GM12878 (cell line): ENCODE results near the gene GOLGA2. TPM values are rescaled to one million over a fixed set of nuclear protein-coding genes. Genes with fewer than 3 reads are reported as not detected.

Experiments
- ATAC-seq: fragments of 200-7000 bp; cut with Tn5 transposase; 3 replicates; pipeline ENCODE4 v1.9.1; 2020; ENCODE audit warnings: mild to moderate bottlenecking, moderate library complexity
- BruUV-seq: library from RNA; stranded (reverse); fragments of 400-500 nt; replicated peaks from 2 replicates; lab custom pipeline; 2021; lab: Mats Ljungman, UMichigan
- CTCF ChIA-PET: fragments of 300-600 bp; sonication (Branson Sonifier 250); formaldehyde crosslinking; extraction: SDS; loops from one replicate; lab custom pipeline; 2021; ENCODE audit warnings: inconsistent platforms; lab: Yijun Ruan, JAX
- POLR2A ChIA-PET: fragments of 350-600 bp; formaldehyde crosslinking; extraction: SDS; loops from one replicate; lab custom pipeline; 2021; ENCODE audit warnings: inconsistent platforms; lab: Charles Lee
- RAD21 ChIA-PET: fragments of 300-600 bp; sonication (Branson Sonifier 250); formaldehyde crosslinking; loops from one replicate; lab custom pipeline; 2023; ENCODE audit warnings: antibody characterized with exemption; ENCODE audit not compliant: unreplicated experiment; lab: Charles Lee
- SMC1A ChIA-PET: fragments of 300-600 bp; sonication (Branson Sonifier 250); formaldehyde crosslinking; loops from one replicate; lab custom pipeline; 2023; ENCODE audit not compliant: unreplicated experiment, uncharacterized antibody; lab: Charles Lee
- DNase-seq: peaks from one replicate; pipeline ENCODE4 v3.0.0-alpha.2; 2011; ENCODE audit warnings: low read depth, low spot score
- FAIRE-seq: peaks from 3 replicates; lab custom pipeline; 2011; peaks lifted over from hg19 to GRCh38; lab: Jason Lieb, UNC
- H2AFZ ChIP-seq: 2 replicates; pipeline ENCODE4 v1.6.0; 2011; ENCODE audit warnings: low read depth, low read length, control low read depth; ENCODE audit not compliant: control insufficient read depth
- H3K27ac ChIP-seq: 2 replicates; pipeline ENCODE4 v1.5.1; 2011; ENCODE audit warnings: control low read depth; ENCODE audit not compliant: control insufficient read depth, insufficient read depth
- H3K27me3 ChIP-seq, 2 experiments: replicated peaks in 1 of 2; 2 replicates each; pipeline versions ENCODE4 v1.6.0 to v1.6.1; 2011; ENCODE audit warnings: low read length in 1 of 2; ENCODE audit not compliant: control insufficient read depth in 2 of 2, insufficient read depth in 2 of 2
- H3K36me3 ChIP-seq, 2 experiments: 2 replicates each; pipeline ENCODE4 v1.5.1; 2011; ENCODE audit warnings: low read length in 1 of 2; ENCODE audit not compliant: control insufficient read depth in 2 of 2, insufficient read depth in 2 of 2
- H3K4me1 ChIP-seq: 2 replicates; pipeline ENCODE4 v1.6.1; 2011; ENCODE audit warnings: mild to moderate bottlenecking, low read length, moderate library complexity, mixed read lengths; ENCODE audit not compliant: control insufficient read depth, insufficient read depth
- H3K4me2 ChIP-seq: 2 replicates; pipeline ENCODE4 v1.6.0; 2011; ENCODE audit warnings: control low read depth; ENCODE audit not compliant: control insufficient read depth, insufficient read depth
- H3K4me3 ChIP-seq: fragments of 200-600 bp; sonication (generic); 2 replicates; pipeline ENCODE4 v1.5.1; 2016
- H3K79me2 ChIP-seq: 2 replicates; pipeline ENCODE4 v1.6.0; 2011; ENCODE audit warnings: low read length; ENCODE audit not compliant: control insufficient read depth, insufficient read depth
- H3K9ac ChIP-seq: 2 replicates; pipeline ENCODE4 v1.8.0; 2011; ENCODE audit warnings: low read length, control low read depth, mixed read lengths; ENCODE audit not compliant: control insufficient read depth, insufficient read depth
- H3K9me3 ChIP-seq: replicated peaks from 3 replicates; pipeline ENCODE4 v1.5.1; 2011; ENCODE audit warnings: mild to moderate bottlenecking, low read length; ENCODE audit not compliant: control insufficient read depth, insufficient read depth
- H4K20me1 ChIP-seq: 2 replicates; pipeline ENCODE4 v1.6.0; 2011; ENCODE audit not compliant: control insufficient read depth, insufficient read depth
- BACH1 ChIP-seq: fragments of 450-650 bp; IDR thresholded peaks from 2 replicates; pipeline ENCODE4 v1.6.1; 2017; ENCODE audit warnings: mild to moderate bottlenecking, borderline replicate concordance
- HDGF ChIP-seq: fragments of 450-650 bp; IDR thresholded peaks from 2 replicates; pipeline ENCODE4 v1.6.1; 2016; ENCODE audit warnings: antibody characterized with exemption
- SIX5 ChIP-seq: IDR thresholded peaks from 2 replicates; pipeline ENCODE4 v1.6.1; 2011; ENCODE audit warnings: mild to moderate bottlenecking, low read depth, low read length, moderate library complexity; ENCODE audit not compliant: severe bottlenecking
- ZNF24 ChIP-seq: fragments of 450-650 bp; IDR thresholded peaks from 2 replicates; pipeline ENCODE4 v1.6.1; 2017; ENCODE audit warnings: antibody characterized with exemption, mild to moderate bottlenecking
- WGBS: methylation state at CpG from one replicate; pipeline ENCODE4 v1.1.6; 2016; ENCODE audit warnings: low lambda C conversion rate; ENCODE audit not compliant: insufficient replicate concordance, insufficient coverage; ENCODE audit errors: missing lambda C conversion rate; 5-methylcytosine and 5-hydroxymethylcytosine counted together
- in situ Hi-C: fragments of 300-500 bp; cut with MboI; formaldehyde crosslinking; loops from 9 replicates; pipeline ENCODE4 v1.14.3; 2018; ENCODE audit warnings: mixed read lengths
- intact Hi-C: fragments of 100-400 bp; cut with micrococcal nuclease; formaldehyde crosslinking; loops from one replicate; pipeline ENCODE4 v1.14.2; 2022; ENCODE audit not compliant: unreplicated experiment
- polyA plus RNA-seq, 11 experiments: library from polyadenylated mRNA; depleted of rRNA in 4 of 11; unstranded in 6 of 11; stranded (reverse) in 5 of 11; fragments of >200 nt; fragmentation: Nextera tagmentation in 4 of 11; fragmentation: Illumina TruSeq in 1 of 11; extraction: Ambion mirVana in 4 of 11; extraction: Trizol in 1 of 11; gene quantifications; 1 replicate in 1 of 11; 2 replicates in 10 of 11; pipeline versions ENCODE4 v1.2.1 to v1.2.3, GENCODE V29; 2011 to 2016; ENCODE audit warnings: inconsistent platforms in 2 of 11, missing spikeins in 2 of 11, low read depth in 1 of 11
- total RNA-seq, 4 experiments: library from RNA; depleted of rRNA in 3 of 4; stranded (reverse); fragments of >200 nt in 3 of 4; fragmentation: Illumina TruSeq in 1 of 4; extraction: Trizol in 1 of 4; gene quantifications; 2 replicates each; pipeline versions ENCODE4 v1.2.1 to v1.2.3, GENCODE V29; 2013 to 2021
- TF ChIP-seq, protein P1 (sequence below): fragments of 450-650 bp; conservative IDR thresholded peaks from 2 replicates; pipeline ENCODE4 v1.6.1; 2017; ENCODE audit warnings: mild to moderate bottlenecking, moderate library complexity
- TF ChIP-seq, protein P2 (sequence below): IDR thresholded peaks from 2 replicates; pipeline ENCODE4 v1.6.1; 2011; ENCODE audit warnings: borderline replicate concordance, low read depth, mild to moderate bottlenecking, moderate library complexity, mixed read lengths, low read length; ENCODE audit not compliant: insufficient read depth; ENCODE audit errors: extremely low read length

Gene GOLGA2
- total and polyA plus RNA-seq, 10 of the 15 experiments (the other 5 are each of a cell fraction or from before 2014, with no cell fraction given) = 5.9 to 32.6 (median 19.7) TPM

DNA sequence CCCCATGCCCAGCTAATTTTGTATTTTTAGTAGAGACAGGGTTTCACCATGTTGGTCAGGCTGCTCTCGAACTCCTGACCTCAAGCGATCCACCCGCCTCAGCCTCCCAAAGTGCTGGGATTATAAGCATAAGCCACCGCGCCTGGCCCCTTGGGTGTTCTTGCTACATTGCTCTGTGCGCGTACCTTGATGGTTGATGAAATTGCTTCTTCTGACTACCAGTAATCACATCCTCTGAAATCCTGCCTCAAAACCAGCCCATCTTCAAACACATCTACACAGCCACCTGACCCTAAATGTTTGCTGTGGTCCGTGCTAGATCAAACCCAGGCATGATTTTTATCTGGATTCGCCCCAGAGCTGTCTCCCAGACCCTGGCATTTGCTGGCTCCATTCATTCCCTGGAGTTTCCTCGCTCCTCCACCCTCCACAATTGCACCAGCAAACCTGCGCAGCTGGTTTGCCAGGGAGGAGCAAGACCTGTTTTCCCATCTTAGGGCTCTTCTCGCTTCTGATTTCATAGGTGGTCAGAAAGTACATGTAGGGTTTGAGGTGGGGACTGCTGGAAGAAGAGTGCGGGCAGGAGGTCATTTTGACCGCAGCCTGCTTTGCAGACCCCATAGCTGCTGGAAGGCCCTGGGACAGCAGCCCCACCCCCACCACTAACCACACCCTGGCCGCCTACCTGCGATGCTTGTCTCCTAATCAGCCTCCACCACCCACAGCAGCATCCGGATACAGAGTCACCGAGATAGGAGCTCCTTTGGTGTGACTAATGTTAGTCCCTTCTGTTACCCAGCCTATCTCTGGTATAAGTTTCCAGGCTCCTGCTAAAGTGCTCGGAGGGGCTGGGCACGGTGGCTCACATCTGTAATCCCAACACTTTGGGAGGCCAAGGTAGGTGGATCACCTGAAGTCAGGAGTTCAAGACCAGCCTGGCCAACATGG, 23.0 kb upstream of the GOLGA2 start:
- ChIA-PET POLR2A (interaction anchor here (0.7 kb wide), 1 partner anchor 195 kb away, joined by 3 read pairs; no protein-coding TSS in a partner anchor), RAD21 (interaction anchor here (0.7 to 1.4 kb wide), 2 partner anchors 43 to 63 kb away, joined by 3 to 4 read pairs; no protein-coding TSS in a partner anchor)
- Histone ChIP-seq H3K9ac (no peak overlapping the region), H3K79me2 (no peaks in the 10 kb centered on the region), H3K27ac (no peak overlapping the region), H3K4me2 (no peak overlapping the region), H3K36me3 (no peaks in the 10 kb centered on the region), H3K4me1 (no peaks in the 10 kb centered on the region), H3K27me3 (no peaks in the 10 kb centered on the region)
- WGBS = 75% methylated on average over 20 of the region's 20 CpGs
- intact Hi-C loops = no loop called here
- in situ Hi-C loops = no loop called here
- no peak for FAIRE-seq
- TF ChIP-seq SIX5 (no peak), BACH1 (no peak), HDGF (no peak), ZNF24 (no peak)
- TF ChIP-seq, protein P1, sequence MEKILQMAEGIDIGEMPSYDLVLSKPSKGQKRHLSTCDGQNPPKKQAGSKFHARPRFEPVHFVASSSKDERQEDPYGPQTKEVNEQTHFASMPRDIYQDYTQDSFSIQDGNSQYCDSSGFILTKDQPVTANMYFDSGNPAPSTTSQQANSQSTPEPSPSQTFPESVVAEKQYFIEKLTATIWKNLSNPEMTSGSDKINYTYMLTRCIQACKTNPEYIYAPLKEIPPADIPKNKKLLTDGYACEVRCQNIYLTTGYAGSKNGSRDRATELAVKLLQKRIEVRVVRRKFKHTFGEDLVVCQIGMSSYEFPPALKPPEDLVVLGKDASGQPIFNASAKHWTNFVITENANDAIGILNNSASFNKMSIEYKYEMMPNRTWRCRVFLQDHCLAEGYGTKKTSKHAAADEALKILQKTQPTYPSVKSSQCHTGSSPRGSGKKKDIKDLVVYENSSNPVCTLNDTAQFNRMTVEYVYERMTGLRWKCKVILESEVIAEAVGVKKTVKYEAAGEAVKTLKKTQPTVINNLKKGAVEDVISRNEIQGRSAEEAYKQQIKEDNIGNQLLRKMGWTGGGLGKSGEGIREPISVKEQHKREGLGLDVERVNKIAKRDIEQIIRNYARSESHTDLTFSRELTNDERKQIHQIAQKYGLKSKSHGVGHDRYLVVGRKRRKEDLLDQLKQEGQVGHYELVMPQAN = no peak
- TF ChIP-seq, protein P2, sequence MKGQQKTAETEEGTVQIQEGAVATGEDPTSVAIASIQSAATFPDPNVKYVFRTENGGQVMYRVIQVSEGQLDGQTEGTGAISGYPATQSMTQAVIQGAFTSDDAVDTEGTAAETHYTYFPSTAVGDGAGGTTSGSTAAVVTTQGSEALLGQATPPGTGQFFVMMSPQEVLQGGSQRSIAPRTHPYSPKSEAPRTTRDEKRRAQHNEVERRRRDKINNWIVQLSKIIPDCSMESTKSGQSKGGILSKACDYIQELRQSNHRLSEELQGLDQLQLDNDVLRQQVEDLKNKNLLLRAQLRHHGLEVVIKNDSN = no peak
- TF ChIP-seq, all 136 proteins: peak for 0
- H3K9me3 ChIP-seq = no peaks in the 10 kb centered on the region
- no peak overlapping the region for H3K4me3 ChIP-seq
- no peak for ATAC-seq
- DNase-seq = no peak
- H2AFZ ChIP-seq = no peak overlapping the region
- ChIA-PET SMC1A (interaction anchor here (0.6 kb wide), 1 partner anchor 26 kb away, joined by 4 read pairs; no protein-coding TSS in a partner anchor), CTCF (interaction anchor here (1.2 to 4.2 kb wide), 3 partner anchors 12 to 43 kb away, joined by 3 to 34 read pairs (median 18); no protein-coding TSS in a partner anchor)
- no peaks in the 10 kb centered on the region for H4K20me1 ChIP-seq
- no TSS peak for BruUV-seq
